H1 (cell line): ENCODE results near the gene CDC37. TPM values are rescaled to one million over a fixed set of nuclear protein-coding genes. Genes with fewer than 3 reads are reported as not detected.
A peak's percentile ranks its signal among the peaks of the same experiment; 100 is the strongest.

ENCODE experiments used
- CTCF ChIA-PET: fragments of 300-600 bp; sonication (Branson Sonifier 250); formaldehyde crosslinking; loops from one replicate; lab custom pipeline; 2021; ENCODE audit not compliant: partially characterized antibody; lab: Charles Lee
- POLR2A ChIA-PET: fragments of 300-600 bp; sonication (Branson Sonifier 250); formaldehyde crosslinking; loops from one replicate; lab custom pipeline; 2021; ENCODE audit warnings: inconsistent platforms; ENCODE audit not compliant: partially characterized antibody; lab: Charles Lee
- DNase-seq, 2 experiments: peaks; one replicate each; pipeline versions ENCODE4 v3.0.0 to v3.0.0-alpha.2; 2010 to 2022; ENCODE audit warnings: low spot score in 2 of 2, low read depth in 1 of 2, mixed read lengths in 1 of 2
- FAIRE-seq: peaks from 2 replicates; lab custom pipeline; 2011; peaks lifted over from hg19 to GRCh38; lab: Jason Lieb, UNC
- H2AFZ ChIP-seq: 2 replicates; pipeline ENCODE4 v1.8.1; 2012; ENCODE audit warnings: low read length, inconsistent platforms
- H2AK5ac ChIP-seq: 2 replicates; pipeline ENCODE4 v1.6.1; 2013; ENCODE audit warnings: low read depth, low read length
- H2BK120ac ChIP-seq: replicated peaks from 2 replicates; pipeline ENCODE3; 2013; ENCODE audit warnings: low read depth, low read length, inconsistent platforms
- H2BK12ac ChIP-seq: 2 replicates; pipeline ENCODE4 v1.6.1; 2013; ENCODE audit warnings: low read depth, low read length
- H2BK15ac ChIP-seq: 2 replicates; pipeline ENCODE4 v1.6.1; 2013; ENCODE audit warnings: low read length
- H2BK20ac ChIP-seq: 2 replicates; pipeline ENCODE4 v1.6.1; 2013; ENCODE audit warnings: low read length
- H2BK5ac ChIP-seq: 2 replicates; pipeline ENCODE4 v1.6.1; 2013; ENCODE audit warnings: low read depth, low read length
- H3K14ac ChIP-seq: 2 replicates; pipeline ENCODE4 v1.6.1; 2013; ENCODE audit warnings: inconsistent platforms; ENCODE audit not compliant: insufficient read length
- H3K18ac ChIP-seq: 2 replicates; pipeline ENCODE4 v1.6.1; 2013; ENCODE audit warnings: low read length; ENCODE audit errors: extremely low read depth
- H3K23ac ChIP-seq: 2 replicates; pipeline ENCODE4 v1.6.1; 2013; ENCODE audit warnings: inconsistent platforms; ENCODE audit not compliant: insufficient read length
- H3K23me2 ChIP-seq: 2 replicates; pipeline ENCODE4 v1.6.1; 2013; ENCODE audit warnings: low read depth, low read length
- H3K27ac ChIP-seq: 2 replicates; pipeline ENCODE4 v1.6.1; 2011; ENCODE audit warnings: low read depth, low read length, inconsistent platforms
- H3K27me3 ChIP-seq, 4 experiments: replicated peaks in 1 of 4; 1 replicate in 1 of 4; 2 replicates in 3 of 4; pipeline versions ENCODE4 v1.6.1 to v1.8.1; 2011 to 2013; ENCODE audit warnings: low read length in 3 of 4, mild to moderate bottlenecking in 3 of 4, inconsistent platforms in 2 of 4, mixed read lengths in 2 of 4, moderate library complexity in 1 of 4; ENCODE audit not compliant: control insufficient read depth in 3 of 4, insufficient read depth in 3 of 4; ENCODE audit errors: extremely low read depth in 1 of 4
- H3K36me3 ChIP-seq, 4 experiments: 2 replicates each; pipeline versions ENCODE4 v1.6.1 to v1.8.1; 2011 to 2013; ENCODE audit warnings: mild to moderate bottlenecking in 4 of 4, low read length in 3 of 4, moderate library complexity in 2 of 4, control low read depth in 1 of 4, inconsistent platforms in 1 of 4; ENCODE audit not compliant: insufficient read depth in 4 of 4, control insufficient read depth in 2 of 4
- H3K4ac ChIP-seq: replicated peaks from 2 replicates; pipeline ENCODE3; 2013; ENCODE audit warnings: low read length, low read depth, mixed read lengths, inconsistent platforms; ENCODE audit not compliant: insufficient read length
- H3K4me1 ChIP-seq, 4 experiments: replicated peaks in 1 of 4; 1 replicate in 1 of 4; 2 replicates in 3 of 4; pipeline versions ENCODE4 v1.6.1 to v1.8.1; 2011 to 2013; ENCODE audit warnings: low read length in 3 of 4, inconsistent platforms in 2 of 4, mixed read lengths in 1 of 4; ENCODE audit not compliant: insufficient read depth in 4 of 4, control insufficient read depth in 3 of 4
- H3K4me2 ChIP-seq, 2 experiments: 2 replicates each; pipeline versions ENCODE4 v1.6.1 to v1.8.1; 2011 to 2013; ENCODE audit warnings: low read depth in 2 of 2, low read length in 2 of 2, control low read depth in 1 of 2, inconsistent platforms in 1 of 2, mild to moderate bottlenecking in 1 of 2; ENCODE audit not compliant: insufficient read depth in 1 of 2
- H3K4me3 ChIP-seq, 4 experiments: fragments of 200-600, 300-600 bp in 1 of 4; sonication (generic), shearing (Covaris generic), sonication (Bioruptor Twin) in 1 of 4; 2 replicates each; pipeline versions ENCODE4 v1.5.1 to v1.8.1; 2011 to 2016; ENCODE audit warnings: low read length in 4 of 4, low read depth in 3 of 4, control low read depth in 2 of 4, inconsistent platforms in 2 of 4, mild to moderate bottlenecking in 2 of 4, mixed read lengths in 1 of 4, moderate library complexity in 1 of 4; ENCODE audit not compliant: insufficient read depth in 2 of 4; ENCODE audit errors: extremely low read depth in 1 of 4
- H3K56ac ChIP-seq: replicated peaks from 2 replicates; pipeline ENCODE3; 2013; ENCODE audit warnings: low read depth, mild to moderate bottlenecking, mixed read lengths, low read length, inconsistent platforms; ENCODE audit not compliant: insufficient read length
- H3K79me1 ChIP-seq: 2 replicates; pipeline ENCODE4 v1.6.1; 2013; ENCODE audit warnings: low read depth, low read length, control low read depth
- H3K79me2 ChIP-seq, 2 experiments: 2 replicates each; pipeline versions ENCODE4 v1.6.1 to v1.8.1; 2012 to 2013; ENCODE audit warnings: low read length in 2 of 2, mild to moderate bottlenecking in 2 of 2, inconsistent platforms in 1 of 2; ENCODE audit not compliant: insufficient read depth in 2 of 2, control insufficient read depth in 1 of 2
- H3K9ac ChIP-seq, 4 experiments: replicated peaks in 1 of 4; 1 replicate in 1 of 4; 2 replicates in 3 of 4; pipeline versions ENCODE4 v1.6.1 to v1.8.1; 2011 to 2013; ENCODE audit warnings: low read depth in 3 of 4, low read length in 3 of 4, control low read depth in 2 of 4, mild to moderate bottlenecking in 2 of 4, moderate library complexity in 2 of 4, inconsistent platforms in 1 of 4; ENCODE audit errors: extremely low read depth in 1 of 4
- H3K9me3 ChIP-seq, 2 experiments: 2 replicates each; pipeline versions ENCODE4 v1.6.1 to v1.8.1; 2012 to 2013; ENCODE audit warnings: mild to moderate bottlenecking in 2 of 2, moderate library complexity in 2 of 2, control low read depth in 1 of 2, inconsistent platforms in 1 of 2, low read depth in 1 of 2, low read length in 1 of 2, mixed read lengths in 1 of 2; ENCODE audit not compliant: insufficient read depth in 2 of 2
- H4K20me1 ChIP-seq, 2 experiments: replicated peaks in 1 of 2; 2 replicates each; pipeline versions ENCODE3 to v1.8.1; 2011 to 2013; ENCODE audit warnings: inconsistent platforms in 2 of 2, low read length in 2 of 2, mild to moderate bottlenecking in 1 of 2; ENCODE audit not compliant: insufficient read depth in 2 of 2, control insufficient read depth in 1 of 2
- H4K5ac ChIP-seq: 2 replicates; pipeline ENCODE4 v1.6.1; 2013; ENCODE audit warnings: low read length, low read depth, mixed read lengths, inconsistent platforms; ENCODE audit not compliant: insufficient read length
- H4K8ac ChIP-seq: 2 replicates; pipeline ENCODE4 v1.8.0; 2013; ENCODE audit warnings: mild to moderate bottlenecking, moderate library complexity, low read length, inconsistent platforms; ENCODE audit not compliant: insufficient read depth; ENCODE audit errors: extremely low read depth
- H4K91ac ChIP-seq: replicated peaks from 2 replicates; pipeline ENCODE3; 2013; ENCODE audit warnings: low read length, mixed read lengths, inconsistent platforms; ENCODE audit not compliant: insufficient read length
- ASH2L ChIP-seq: fragments of 200-600, 300-600 bp; sonication (generic); IDR thresholded peaks from one replicate; pipeline ENCODE4 v1.7.1; 2017; ENCODE audit warnings: low read length
- POLR2AphosphoS5 ChIP-seq: IDR thresholded peaks from 2 replicates; pipeline ENCODE4 v1.6.1; 2011; ENCODE audit warnings: low read depth, low read length
- SIN3A ChIP-seq, 2 experiments: IDR thresholded peaks in 1 of 2; conservative IDR thresholded peaks in 1 of 2; 2 replicates each; pipeline ENCODE4 v1.6.1; 2011 to 2012; ENCODE audit warnings: low read length in 2 of 2, improper control_type of control experiment in 1 of 2, low read depth in 1 of 2, mild to moderate bottlenecking in 1 of 2
- TEAD4 ChIP-seq: IDR thresholded peaks from 2 replicates; pipeline ENCODE4 v1.6.1; 2012; ENCODE audit warnings: low read depth, low read length, inconsistent platforms, mixed read lengths
- WGBS, 2 experiments: shearing (Covaris generic) in 1 of 2; methylation state at CpG; one replicate each; pipeline versions ENCODE4 v1.1.6 to v1.1.7; 2013 to 2015; ENCODE audit warnings: low lambda C conversion rate in 2 of 2, mixed read lengths in 2 of 2, inconsistent platforms in 1 of 2, low coverage in 1 of 2, missing lambda C conversion rate in 1 of 2; ENCODE audit not compliant: insufficient replicate concordance in 2 of 2, insufficient coverage in 1 of 2, insufficient read length in 1 of 2; ENCODE audit errors: extremely low coverage in 1 of 2, missing lambda C conversion rate in 1 of 2; 5-methylcytosine and 5-hydroxymethylcytosine counted together
- polyA plus RNA-seq, 7 experiments: library from polyadenylated mRNA; depleted of rRNA in 3 of 7; stranded (reverse) in 5 of 7; unstranded in 2 of 7; fragments of >200 nt in 5 of 7; fragments of 200-250 nt in 2 of 7; gene quantifications; 1 replicate in 5 of 7; 2 replicates in 1 of 7; 4 replicates in 1 of 7; pipeline versions ENCODE4 v1.2.1 to v1.2.3, GENCODE V29; 2011 to 2013; ENCODE audit warnings: missing spikeins in 2 of 7, mixed read lengths in 2 of 7
- total RNA-seq: library from RNA; stranded (reverse); fragmentation: NEBNext Ultra II Directional; extraction: Animal tissue kit (Norgen Biotek cat#: 25700); gene quantifications from 2 replicates; pipeline ENCODE4 v1.2.1, GENCODE V29; 2021

CDC37 gene
- total and polyA plus RNA-seq, 2 of the 8 experiments (the other 6 are each of a cell fraction or from before 2014, with no cell fraction given) = 162 to 181 TPM

GRCh38 chr19:10390652-10391286, 12.6 kb downstream of the CDC37 start:
- H4K20me1 ChIP-seq = peaks cover 4 to 6% of the 10 kb centered on the region in 2 experiments
- H3K18ac ChIP-seq = no peak overlapping the region
- H2BK20ac ChIP-seq = no peak overlapping the region
- FAIRE-seq (peak; percentile 71), DNase-seq (peak in 1 of 2 experiments; percentile 88)
- no peaks in the 10 kb centered on the region for H3K79me1 ChIP-seq
- no peak overlapping the region for H3K27ac ChIP-seq
- H3K4me3 ChIP-seq = no peak overlapping the region
- H3K23me2 ChIP-seq = no peaks in the 10 kb centered on the region
- no peak overlapping the region for H4K5ac ChIP-seq
- H3K9ac ChIP-seq = no peak overlapping the region
- no peaks in the 10 kb centered on the region for H3K79me2 ChIP-seq
- H2AK5ac ChIP-seq = no peak overlapping the region
- no peak overlapping the region for H3K14ac ChIP-seq
- ChIA-PET POLR2A (interaction anchor here (0.7 to 1.4 kb wide), 9 partner anchors 9 to 257 kb away, joined by 3 to 12 read pairs (median 4); partner anchors contain the start of genes DNMT1 and ICAM1), CTCF (interaction anchor here (0.6 to 6.0 kb wide), 35 partner anchors 9 to 1132 kb away, joined by 3 to 63 read pairs (median 5); partner anchors contain the start of genes FDX2, ICAM1, ICAM5 and TYK2)
- no peak overlapping the region for H2BK5ac ChIP-seq
- H3K9me3 ChIP-seq = no peaks in the 10 kb centered on the region
- H2BK120ac ChIP-seq = no peak overlapping the region
- H2AFZ ChIP-seq = no peak overlapping the region
- no peak overlapping the region for H4K91ac ChIP-seq
- H4K8ac ChIP-seq = no peak overlapping the region
- no peak overlapping the region for H3K56ac ChIP-seq
- 63% methylated on average over 9 of the region's 9 CpGs; no CpG with 5 or more reads in 1 of the 2 experiments for WGBS, 2 experiments
- peaks cover 0 to 3% (median 0%) of the 10 kb centered on the region in 4 experiments; a peak in 1 of 7 replicates for H3K4me1 ChIP-seq
- H2BK12ac ChIP-seq = no peak overlapping the region
- H3K4ac ChIP-seq = no peak overlapping the region
- no peak overlapping the region for H3K23ac ChIP-seq
- H3K36me3 ChIP-seq = peaks cover 0 to 38% (median 20%) of the 10 kb centered on the region in 4 experiments; a peak in 7 of 8 replicates
- H2BK15ac ChIP-seq = no peak overlapping the region
- H3K4me2 ChIP-seq = no peak overlapping the region
- H3K27me3 ChIP-seq = no peaks in the 10 kb centered on the region
- TF ChIP-seq POLR2AphosphoS5 (peak; percentile 41; the same call in 1 of the 2 replicates), SIN3A (conservative IDR thresholded peaks at IDR 0.05 in 1 of 2, IDR thresholded peaks at IDR 0.05 in 1 of 2; ENCODE audit: low read depth in 1 of 2, low read length in 2 of 2) (0 out of 4 replicates have a peak, but pooled peaks of 1 of the 2 experiments have one; percentile 43), ASH2L (no peak), TEAD4 (peak; percentile 83)
